ENCODE results near the gene HRH3. TPM values are rescaled to one million over a fixed set of nuclear protein-coding genes. Genes with fewer than 3 reads are reported as not detected.

The HRH3 gene
- total and polyA plus RNA-seq, 2 donors, result 0.10 to 0.16 TPM

DNA sequence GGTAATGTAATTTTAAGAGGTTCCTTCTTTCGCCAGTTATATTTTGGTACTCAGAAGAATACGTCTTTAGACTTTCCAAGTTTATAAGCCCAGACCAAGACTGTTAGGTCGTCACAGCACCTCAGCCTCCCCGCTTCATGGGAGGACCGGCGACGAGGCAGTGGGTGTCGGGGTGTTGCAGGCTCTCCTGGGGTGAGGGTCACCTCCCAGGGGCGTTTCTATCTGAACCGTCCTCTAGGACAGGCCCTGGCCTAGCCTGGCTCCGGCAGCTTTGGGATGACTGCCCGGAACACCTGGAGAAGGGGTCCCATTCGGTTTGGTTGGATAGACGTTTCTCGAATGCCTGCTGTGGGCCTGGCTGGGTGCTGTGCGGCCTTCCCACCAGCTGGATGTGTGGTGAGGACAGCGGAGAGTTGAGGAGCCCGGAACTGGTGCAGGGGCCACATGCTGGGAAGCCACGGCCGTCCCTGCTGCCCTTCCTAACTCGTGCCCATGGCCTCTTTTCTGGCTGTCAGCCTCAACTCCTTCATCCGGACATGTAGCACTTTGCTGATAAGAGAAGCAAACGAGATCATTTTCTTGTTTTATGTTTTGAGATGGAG, 19.3 kb upstream of the HRH3 start:
- peaks cover 2% of the 10 kb centered on the region for H3K36me3 ChIP-seq (ENCODE audit: insufficient read depth)
- WGBS, result 36% methylated on average over 23 of the region's 23 CpGs
- peak overlapping the region; percentile 72 for H3K27ac ChIP-seq (ENCODE audit: low read depth)
- no peaks in the 10 kb centered on the region for H3K4me1 ChIP-seq (ENCODE audit: insufficient read depth)
- no peak for DNase-seq (ENCODE audit: extremely low spot score)
- H3K4me3 ChIP-seq (ENCODE audit: low read depth, low read length), result peak overlapping the region; percentile 88

GRCh38 chr20:62238569-62239277, 18.6 kb upstream of the HRH3 start:
- DNase-seq (ENCODE audit: extremely low spot score), result no peak
- under 1% methylated on average over 69 of the region's 70 CpGs for WGBS
- peaks cover 2% of the 10 kb centered on the region for H3K36me3 ChIP-seq (ENCODE audit: insufficient read depth)
- H3K27ac ChIP-seq (ENCODE audit: low read depth), result peak overlapping the region; percentile 72
- H3K4me3 ChIP-seq (ENCODE audit: low read depth, low read length), result peak overlapping the region; percentile 88
- no peaks in the 10 kb centered on the region for H3K4me1 ChIP-seq (ENCODE audit: insufficient read depth)

- DNase-seq (ENCODE audit: extremely low spot score), result peak; percentile 89
- H3K4me3 ChIP-seq (ENCODE audit: low read depth, low read length), result peak within 1 kb of the TSS; percentile 88
- 1% methylated on average over 55 of the region's 55 CpGs for WGBS
- H3K27ac ChIP-seq (ENCODE audit: low read depth), result peak within 1 kb of the TSS; percentile 72
- H3K4me1 ChIP-seq (ENCODE audit: insufficient read depth), result no peaks in the 10 kb centered on the region
- peaks cover 2% of the 10 kb centered on the region for H3K36me3 ChIP-seq (ENCODE audit: insufficient read depth)
Observed at GRCh38 chr20:62237801-62238568, 17.9 kb upstream of the HRH3 start, which contains the start of gene OSBPL2. OSBPL2 (plus strand) TSS chr20:62238521; CDS start chr20:62256185, 17,664 bp downstream.

DNA sequence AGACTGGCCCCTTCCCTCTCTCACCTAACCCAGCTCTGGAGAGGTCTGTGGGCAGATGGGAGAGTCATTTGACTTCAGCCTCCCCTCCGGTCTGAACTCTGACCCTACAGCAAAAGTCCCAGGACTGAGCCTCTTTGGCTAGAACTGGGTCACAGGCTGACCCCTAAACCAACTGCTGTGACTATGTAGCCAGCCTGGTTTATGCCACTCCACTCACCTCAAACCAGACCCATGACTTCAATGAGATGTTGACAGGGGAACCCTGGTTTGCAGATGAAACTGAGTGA, 17.4 kb upstream of the HRH3 start:
- Histone ChIP-seq H3K4me1 (ENCODE audit: insufficient read depth) (no peaks in the 10 kb centered on the region), H3K36me3 (ENCODE audit: insufficient read depth) (peaks cover 2% of the 10 kb centered on the region), H3K27ac (ENCODE audit: low read depth) (no peak overlapping the region), H3K4me3 (ENCODE audit: low read depth, low read length) (no peak overlapping the region)
- WGBS, result 84% methylated on average over 1 of the region's 1 CpG
- no peak for DNase-seq (ENCODE audit: extremely low spot score)

GRCh38 chr20:62236766-62237513, 16.9 kb upstream of the HRH3 start:
- peaks cover 2% of the 10 kb centered on the region for H3K36me3 ChIP-seq (ENCODE audit: insufficient read depth)
- WGBS, result 48% methylated on average over 28 of the region's 28 CpGs
- H3K4me1 ChIP-seq (ENCODE audit: insufficient read depth), result no peaks in the 10 kb centered on the region
- H3K4me3 ChIP-seq (ENCODE audit: low read depth, low read length), result no peak overlapping the region
- DNase-seq (ENCODE audit: extremely low spot score), result peak; percentile 17
- H3K27ac ChIP-seq (ENCODE audit: low read depth), result no peak overlapping the region

GRCh38 chr20:62236200-62236599, 16.1 kb upstream of the HRH3 start:
- 60% methylated on average over 6 of the region's 6 CpGs for WGBS
- Histone ChIP-seq H3K27ac (ENCODE audit: low read depth) (no peak overlapping the region), H3K4me3 (ENCODE audit: low read depth, low read length) (no peak overlapping the region), H3K4me1 (ENCODE audit: insufficient read depth) (no peaks in the 10 kb centered on the region), H3K36me3 (ENCODE audit: insufficient read depth) (no peaks in the 10 kb centered on the region)
- DNase-seq (ENCODE audit: extremely low spot score), result no peak

DNA sequence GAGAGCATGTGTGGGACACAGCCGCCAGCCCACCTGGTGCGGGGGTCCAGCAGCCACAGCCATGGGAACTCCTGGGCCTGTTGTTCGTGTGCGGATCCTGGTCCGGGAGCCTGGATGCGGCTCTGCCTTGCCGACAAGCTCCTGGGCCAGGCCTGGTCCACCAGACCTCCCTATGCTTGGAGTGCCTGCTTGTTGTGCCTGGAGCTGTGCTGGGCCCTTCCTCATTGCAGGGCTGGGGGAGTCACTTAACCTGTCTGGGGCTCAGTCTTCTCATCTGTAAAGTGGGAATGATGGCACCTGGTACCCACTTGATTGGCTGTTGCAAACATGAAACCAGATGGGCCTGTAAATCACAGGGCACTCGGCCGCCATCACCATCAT, 15.7 kb upstream of the HRH3 start:
- Histone ChIP-seq H3K36me3 (ENCODE audit: insufficient read depth) (no peaks in the 10 kb centered on the region), H3K4me3 (ENCODE audit: low read depth, low read length) (no peak overlapping the region), H3K4me1 (ENCODE audit: insufficient read depth) (no peaks in the 10 kb centered on the region), H3K27ac (ENCODE audit: low read depth) (no peak overlapping the region)
- DNase-seq (ENCODE audit: extremely low spot score), result no peak
- 93% methylated on average over 9 of the region's 9 CpGs for WGBS

- Histone ChIP-seq H3K4me1 (ENCODE audit: insufficient read depth) (no peaks in the 10 kb centered on the region), H3K27ac (ENCODE audit: low read depth) (no peak overlapping the region), H3K4me3 (ENCODE audit: low read depth, low read length) (no peak overlapping the region), H3K36me3 (ENCODE audit: insufficient read depth) (no peaks in the 10 kb centered on the region)
- no peak for DNase-seq (ENCODE audit: extremely low spot score)
- 67% methylated on average over 16 of the region's 16 CpGs for WGBS
Observed at GRCh38 chr20:62235001-62235776, 15.1 kb upstream of the HRH3 start.

DNA sequence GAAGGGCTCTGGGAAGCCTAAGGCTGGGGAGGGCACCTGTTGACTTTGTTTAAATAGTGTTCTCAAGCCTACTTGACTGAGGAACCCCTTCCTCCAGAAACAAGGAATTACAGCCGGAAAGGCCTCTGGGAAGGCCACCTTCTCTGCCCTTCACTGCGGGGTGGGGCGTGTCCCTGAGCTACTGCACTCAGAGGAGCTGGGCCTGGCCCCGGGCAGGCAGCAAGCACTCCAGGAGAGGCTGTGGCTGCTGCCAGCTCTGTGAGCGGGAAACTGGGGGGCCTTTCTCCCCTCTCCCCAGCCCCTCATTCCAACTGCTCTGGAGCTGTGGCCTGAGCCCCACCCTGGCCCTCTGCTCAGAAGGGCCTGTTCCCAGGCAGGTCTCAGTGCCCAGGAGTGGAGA, 14.3 kb upstream of the HRH3 start:
- 67% methylated on average over 5 of the region's 5 CpGs for WGBS
- Histone ChIP-seq H3K36me3 (ENCODE audit: insufficient read depth) (no peaks in the 10 kb centered on the region), H3K27ac (ENCODE audit: low read depth) (no peak overlapping the region), H3K4me1 (ENCODE audit: insufficient read depth) (no peaks in the 10 kb centered on the region), H3K4me3 (ENCODE audit: low read depth, low read length) (no peak overlapping the region)
- DNase-seq (ENCODE audit: extremely low spot score), result no peak

DNA sequence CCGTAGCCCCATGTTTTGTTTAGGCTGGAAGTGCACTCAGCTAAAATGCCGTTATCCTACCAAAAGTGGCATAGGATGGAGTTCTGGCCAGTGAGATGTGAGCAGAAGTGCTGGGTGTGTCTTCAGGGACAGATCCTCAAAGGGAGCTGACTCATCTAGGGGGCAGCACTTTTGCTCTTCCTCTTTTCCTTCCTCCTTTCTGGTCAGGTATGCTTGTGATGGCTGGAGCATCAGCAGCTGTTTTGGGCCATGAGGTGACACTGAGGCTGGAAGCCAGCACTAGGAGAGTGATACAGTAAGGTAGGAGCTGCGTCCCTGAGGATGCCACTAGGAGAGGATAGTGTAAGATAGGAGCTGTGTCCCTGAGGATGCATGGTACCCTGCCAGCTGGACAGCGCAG, 13.6 kb upstream of the HRH3 start:
- no peak overlapping the region for H3K27ac ChIP-seq (ENCODE audit: low read depth)
- no peak overlapping the region for H3K4me3 ChIP-seq (ENCODE audit: low read depth, low read length)
- no peaks in the 10 kb centered on the region for H3K36me3 ChIP-seq (ENCODE audit: insufficient read depth)
- WGBS, result 93% methylated on average over 4 of the region's 4 CpGs
- no peaks in the 10 kb centered on the region for H3K4me1 ChIP-seq (ENCODE audit: insufficient read depth)
- no peak for DNase-seq (ENCODE audit: extremely low spot score)

GRCh38 chr20:62232770-62233645, 12.9 kb upstream of the HRH3 start:
- no peak for DNase-seq (ENCODE audit: extremely low spot score)
- H3K4me3 ChIP-seq (ENCODE audit: low read depth, low read length), result no peak overlapping the region
- H3K4me1 ChIP-seq (ENCODE audit: insufficient read depth), result no peaks in the 10 kb centered on the region
- 66% methylated on average over 18 of the region's 18 CpGs for WGBS
- no peak overlapping the region for H3K27ac ChIP-seq (ENCODE audit: low read depth)
- no peaks in the 10 kb centered on the region for H3K36me3 ChIP-seq (ENCODE audit: insufficient read depth)

DNA sequence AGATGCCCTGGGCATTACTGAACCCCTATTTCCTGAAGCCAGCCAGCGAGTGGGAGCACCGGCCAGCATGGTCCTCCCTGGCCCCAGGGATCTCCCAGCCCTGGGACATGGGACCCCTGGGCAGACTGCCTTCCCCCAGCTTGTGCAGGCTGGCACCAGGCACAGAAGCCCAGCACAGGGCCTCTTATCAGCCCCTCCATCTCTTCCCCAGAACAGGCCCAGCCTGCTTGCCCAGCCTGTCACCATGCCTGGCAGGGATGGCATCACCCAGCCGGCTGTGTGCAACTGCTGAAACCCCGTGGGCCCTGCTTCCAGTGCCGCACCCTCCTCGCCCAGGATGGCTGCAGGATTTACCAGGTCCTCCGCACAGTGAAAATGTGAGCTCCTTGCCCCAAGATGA, 12.1 kb upstream of the HRH3 start:
- H3K4me3 ChIP-seq (ENCODE audit: low read depth, low read length), result no peak overlapping the region
- H3K4me1 ChIP-seq (ENCODE audit: insufficient read depth), result no peaks in the 10 kb centered on the region
- 84% methylated on average over 7 of the region's 7 CpGs for WGBS
- H3K36me3 ChIP-seq (ENCODE audit: insufficient read depth), result no peaks in the 10 kb centered on the region
- H3K27ac ChIP-seq (ENCODE audit: low read depth), result no peak overlapping the region
- DNase-seq (ENCODE audit: extremely low spot score), result no peak
